GM23338 (cell line): ENCODE measurements around the gene F12.

Experiments used
- CREB1 ChIP-seq: fragments of 250-450 bp; sonication (Bioruptor Pico); IDR thresholded peaks from 2 replicates; pipeline ENCODE4 v1.5.0; 2020; ENCODE audit warnings: low read depth, mild to moderate bottlenecking, moderate library complexity
- EZH2 ChIP-seq: fragments of 200-600 bp; sonication (generic); IDR thresholded peaks from one replicate; pipeline ENCODE4 v1.8.0; 2017; ENCODE audit warnings: antibody characterized with exemption, mild to moderate bottlenecking, low read depth; ENCODE audit not compliant: unreplicated experiment
- EZH2phosphoT487 ChIP-seq: fragments of 200-600 bp; sonication (generic); IDR thresholded peaks from one replicate; pipeline ENCODE4 v1.8.1; 2018; ENCODE audit warnings: antibody characterized with exemption; ENCODE audit not compliant: unreplicated experiment
- JUNB ChIP-seq: IDR thresholded peaks from one replicate; pipeline ENCODE4 v1.6.1; 2016; ENCODE audit warnings: antibody characterized with exemption; ENCODE audit not compliant: unreplicated experiment
- NANOG ChIP-seq: IDR thresholded peaks from 2 replicates; pipeline ENCODE4 v1.6.1; 2016; ENCODE audit warnings: antibody characterized with exemption, borderline replicate concordance
- POLR2AphosphoS5 ChIP-seq: IDR thresholded peaks from 2 replicates; pipeline ENCODE4 v1.6.1; 2016; ENCODE audit warnings: antibody characterized with exemption, low read depth
- STAT1 ChIP-seq: IDR thresholded peaks from one replicate; pipeline ENCODE4 v1.6.1; 2016; ENCODE audit warnings: antibody characterized with exemption; ENCODE audit not compliant: unreplicated experiment
- TF ChIP-seq, protein P1 (sequence below): IDR thresholded peaks from one replicate; pipeline ENCODE4 v1.6.1; 2018; ENCODE audit warnings: antibody characterized with exemption; ENCODE audit not compliant: unreplicated experiment
- TF ChIP-seq, protein P2 (sequence below), 2 experiments: fragments of 200-600 bp in 1 of 2; sonication (generic) in 1 of 2; conservative IDR thresholded peaks; 2 replicates each; pipeline versions ENCODE4 v1.5.1 to v1.6.1; 2016 to 2017; ENCODE audit warnings: antibody characterized with exemption in 2 of 2, low read depth in 2 of 2, mild to moderate bottlenecking in 2 of 2, moderate library complexity in 1 of 2
- TF ChIP-seq, protein P3 (sequence below): IDR thresholded peaks from 2 replicates; pipeline ENCODE4 v1.6.1; 2016; ENCODE audit warnings: antibody characterized with exemption

DNA sequence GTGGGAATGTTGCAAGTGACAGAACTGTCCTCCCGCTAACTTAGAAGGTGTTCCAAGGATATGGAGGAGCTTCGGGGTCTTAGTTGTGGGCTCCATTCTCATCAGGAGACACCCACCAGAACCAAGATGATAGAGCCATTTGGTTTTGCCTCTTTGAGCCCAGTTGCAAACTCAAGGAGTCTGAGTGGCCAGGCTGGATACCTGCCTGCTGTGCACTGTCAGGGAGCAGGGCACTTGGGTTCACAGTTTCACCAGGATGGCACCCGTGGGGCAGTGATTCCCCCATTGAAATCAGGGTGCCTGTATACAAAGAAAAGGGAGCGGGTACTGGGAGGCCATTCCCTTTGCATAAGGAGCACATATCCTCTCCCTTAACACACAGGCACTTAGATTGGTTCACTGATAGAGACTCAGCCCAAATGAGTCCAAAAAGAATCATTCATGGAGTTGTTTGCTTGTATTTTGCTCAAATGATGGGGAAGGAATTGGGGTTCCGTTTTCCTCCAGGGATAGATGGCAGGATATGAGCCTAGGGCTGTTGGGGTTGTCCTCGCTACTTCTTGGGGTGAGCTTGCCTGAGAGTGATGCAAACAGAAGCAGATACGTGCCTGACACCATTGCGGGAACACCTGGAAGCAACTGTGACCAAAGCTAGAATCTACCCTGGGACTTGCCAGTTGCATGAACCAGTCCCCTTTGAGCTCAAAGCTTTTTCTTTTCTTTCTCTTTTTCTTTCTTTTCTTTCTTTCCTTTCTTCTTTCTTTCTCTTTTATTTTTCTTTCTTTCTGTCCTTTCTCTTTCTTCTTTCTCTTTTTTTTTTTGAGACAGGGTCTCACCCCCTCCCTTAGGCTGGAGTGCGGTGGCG, 35.9 kb upstream of the F12 start:
- TF ChIP-seq, protein P1, sequence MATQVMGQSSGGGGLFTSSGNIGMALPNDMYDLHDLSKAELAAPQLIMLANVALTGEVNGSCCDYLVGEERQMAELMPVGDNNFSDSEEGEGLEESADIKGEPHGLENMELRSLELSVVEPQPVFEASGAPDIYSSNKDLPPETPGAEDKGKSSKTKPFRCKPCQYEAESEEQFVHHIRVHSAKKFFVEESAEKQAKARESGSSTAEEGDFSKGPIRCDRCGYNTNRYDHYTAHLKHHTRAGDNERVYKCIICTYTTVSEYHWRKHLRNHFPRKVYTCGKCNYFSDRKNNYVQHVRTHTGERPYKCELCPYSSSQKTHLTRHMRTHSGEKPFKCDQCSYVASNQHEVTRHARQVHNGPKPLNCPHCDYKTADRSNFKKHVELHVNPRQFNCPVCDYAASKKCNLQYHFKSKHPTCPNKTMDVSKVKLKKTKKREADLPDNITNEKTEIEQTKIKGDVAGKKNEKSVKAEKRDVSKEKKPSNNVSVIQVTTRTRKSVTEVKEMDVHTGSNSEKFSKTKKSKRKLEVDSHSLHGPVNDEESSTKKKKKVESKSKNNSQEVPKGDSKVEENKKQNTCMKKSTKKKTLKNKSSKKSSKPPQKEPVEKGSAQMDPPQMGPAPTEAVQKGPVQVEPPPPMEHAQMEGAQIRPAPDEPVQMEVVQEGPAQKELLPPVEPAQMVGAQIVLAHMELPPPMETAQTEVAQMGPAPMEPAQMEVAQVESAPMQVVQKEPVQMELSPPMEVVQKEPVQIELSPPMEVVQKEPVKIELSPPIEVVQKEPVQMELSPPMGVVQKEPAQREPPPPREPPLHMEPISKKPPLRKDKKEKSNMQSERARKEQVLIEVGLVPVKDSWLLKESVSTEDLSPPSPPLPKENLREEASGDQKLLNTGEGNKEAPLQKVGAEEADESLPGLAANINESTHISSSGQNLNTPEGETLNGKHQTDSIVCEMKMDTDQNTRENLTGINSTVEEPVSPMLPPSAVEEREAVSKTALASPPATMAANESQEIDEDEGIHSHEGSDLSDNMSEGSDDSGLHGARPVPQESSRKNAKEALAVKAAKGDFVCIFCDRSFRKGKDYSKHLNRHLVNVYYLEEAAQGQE: no peak
- TF ChIP-seq, protein P2, sequence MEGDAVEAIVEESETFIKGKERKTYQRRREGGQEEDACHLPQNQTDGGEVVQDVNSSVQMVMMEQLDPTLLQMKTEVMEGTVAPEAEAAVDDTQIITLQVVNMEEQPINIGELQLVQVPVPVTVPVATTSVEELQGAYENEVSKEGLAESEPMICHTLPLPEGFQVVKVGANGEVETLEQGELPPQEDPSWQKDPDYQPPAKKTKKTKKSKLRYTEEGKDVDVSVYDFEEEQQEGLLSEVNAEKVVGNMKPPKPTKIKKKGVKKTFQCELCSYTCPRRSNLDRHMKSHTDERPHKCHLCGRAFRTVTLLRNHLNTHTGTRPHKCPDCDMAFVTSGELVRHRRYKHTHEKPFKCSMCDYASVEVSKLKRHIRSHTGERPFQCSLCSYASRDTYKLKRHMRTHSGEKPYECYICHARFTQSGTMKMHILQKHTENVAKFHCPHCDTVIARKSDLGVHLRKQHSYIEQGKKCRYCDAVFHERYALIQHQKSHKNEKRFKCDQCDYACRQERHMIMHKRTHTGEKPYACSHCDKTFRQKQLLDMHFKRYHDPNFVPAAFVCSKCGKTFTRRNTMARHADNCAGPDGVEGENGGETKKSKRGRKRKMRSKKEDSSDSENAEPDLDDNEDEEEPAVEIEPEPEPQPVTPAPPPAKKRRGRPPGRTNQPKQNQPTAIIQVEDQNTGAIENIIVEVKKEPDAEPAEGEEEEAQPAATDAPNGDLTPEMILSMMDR (conservative IDR thresholded peaks at IDR 0.05; ENCODE audit: low read depth in 2 of 2): no peak
- TF ChIP-seq EZH2phosphoT487 (no peak), POLR2AphosphoS5 (no peak; the same call in 1 of the 2 replicates), EZH2 (no peak), JUNB (no peak), CREB1 (no peak), STAT1 (no peak), NANOG (no peak)
- TF ChIP-seq, protein P3, sequence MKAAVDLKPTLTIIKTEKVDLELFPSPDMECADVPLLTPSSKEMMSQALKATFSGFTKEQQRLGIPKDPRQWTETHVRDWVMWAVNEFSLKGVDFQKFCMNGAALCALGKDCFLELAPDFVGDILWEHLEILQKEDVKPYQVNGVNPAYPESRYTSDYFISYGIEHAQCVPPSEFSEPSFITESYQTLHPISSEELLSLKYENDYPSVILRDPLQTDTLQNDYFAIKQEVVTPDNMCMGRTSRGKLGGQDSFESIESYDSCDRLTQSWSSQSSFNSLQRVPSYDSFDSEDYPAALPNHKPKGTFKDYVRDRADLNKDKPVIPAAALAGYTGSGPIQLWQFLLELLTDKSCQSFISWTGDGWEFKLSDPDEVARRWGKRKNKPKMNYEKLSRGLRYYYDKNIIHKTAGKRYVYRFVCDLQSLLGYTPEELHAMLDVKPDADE: no peak
